K562 (cell line): ENCODE data around the gene ZNF234. TPM values are rescaled to one million over a fixed set of nuclear protein-coding genes. Genes with fewer than 3 reads are reported as not detected.

ENCODE experiments used
- BRF2 ChIP-seq: IDR thresholded peaks from 3 replicates; pipeline ENCODE4 v1.6.1; 2011; ENCODE audit warnings: borderline replicate concordance, mild to moderate bottlenecking; ENCODE audit not compliant: insufficient read length, insufficient read depth
- CXXC5 ChIP-seq: fragments of 250-450 bp; sonication (Bioruptor Pico); IDR thresholded peaks from 2 replicates; pipeline ENCODE4 v1.8.0; 2022; ENCODE audit warnings: inconsistent platforms, mild to moderate bottlenecking, moderate library complexity
- DNMT1 ChIP-seq: fragments of 450-650 bp; IDR thresholded peaks from 2 replicates; pipeline ENCODE4 v1.6.1; 2016; ENCODE audit warnings: antibody characterized with exemption, mild to moderate bottlenecking
- MCM3 ChIP-seq: fragments of 450-650 bp; IDR thresholded peaks from 2 replicates; pipeline ENCODE4 v1.6.1; 2016
- MED1 ChIP-seq: sonication (generic); formaldehyde crosslinking; IDR thresholded peaks from 2 replicates; pipeline ENCODE4 v1.8.1; 2023; ENCODE audit warnings: missing genetic modification reagents, borderline replicate concordance
- MXI1 ChIP-seq: IDR thresholded peaks from 2 replicates; pipeline ENCODE4 v1.6.1; 2011; ENCODE audit warnings: low read depth, mild to moderate bottlenecking, improper control_type of control experiment, low read length
- NRF1 ChIP-seq, 2 experiments: fragments of 450-650 bp; IDR thresholded peaks in 1 of 2; conservative IDR thresholded peaks in 1 of 2; 2 replicates each; pipeline ENCODE4 v1.6.1; 2014; ENCODE audit warnings: mild to moderate bottlenecking in 2 of 2
- POLR2AphosphoS2 ChIP-seq: IDR thresholded peaks from 2 replicates; pipeline ENCODE4 v1.6.1; 2012; ENCODE audit warnings: low read length, improper control_type of control experiment
- PURB ChIP-seq: sonication (generic); formaldehyde crosslinking; IDR thresholded peaks from 2 replicates; pipeline ENCODE4 v1.9.0; 2021; ENCODE audit warnings: low read depth, mild to moderate bottlenecking, missing genetic modification reagents
- RBBP5 ChIP-seq: fragments of 200-600 bp; sonication (generic); IDR thresholded peaks from 2 replicates; pipeline ENCODE4 v1.6.1; 2012; ENCODE audit warnings: borderline replicate concordance, mild to moderate bottlenecking, low read length, control low read depth, inconsistent platforms; ENCODE audit not compliant: insufficient read depth, poor library complexity, severe bottlenecking
- SOX6 ChIP-seq: fragments of 450-650 bp; IDR thresholded peaks from 2 replicates; pipeline ENCODE4 v1.6.1; 2014; ENCODE audit warnings: mild to moderate bottlenecking
- SRSF7 ChIP-seq: fragments of 200-400 bp; formaldehyde crosslinking; optimal IDR thresholded peaks from 2 replicates; pipeline ENCODE3; 2017; ENCODE audit warnings: mild to moderate bottlenecking, low read depth, low read length
- TCF15 ChIP-seq: fragments of 250-450 bp; sonication (Bioruptor Pico); IDR thresholded peaks from 2 replicates; pipeline ENCODE4 v1.8.0; 2022; ENCODE audit warnings: moderate library complexity, mild to moderate bottlenecking, inconsistent platforms
- TEAD2 ChIP-seq: fragments of 450-650 bp; IDR thresholded peaks from 2 replicates; pipeline ENCODE4 v1.6.1; 2016; ENCODE audit warnings: missing genetic modification characterization, control low read depth, missing compliant biosample characterization
- ZBTB17 ChIP-seq: fragments of 450-650 bp; formaldehyde crosslinking; IDR thresholded peaks from 2 replicates; pipeline ENCODE4 v1.4.0; 2020; ENCODE audit warnings: mild to moderate bottlenecking
- ZNF121 ChIP-seq: sonication (generic); formaldehyde crosslinking; conservative IDR thresholded peaks from 2 replicates; pipeline ENCODE4 v1.8.0; 2022; ENCODE audit warnings: missing genetic modification reagents
- ZNF232 ChIP-seq: sonication (generic); formaldehyde crosslinking; IDR thresholded peaks from 2 replicates; pipeline ENCODE4 v1.8.0; 2022; ENCODE audit warnings: mild to moderate bottlenecking, missing genetic modification reagents
- ZNF41 ChIP-seq: fragments of 250-450 bp; sonication (Bioruptor Pico); conservative IDR thresholded peaks from 2 replicates; pipeline ENCODE4 v1.4.0; 2020; ENCODE audit warnings: mild to moderate bottlenecking
- ZNF507 ChIP-seq: conservative IDR thresholded peaks from 2 replicates; pipeline ENCODE4 v1.6.1; 2017; ENCODE audit warnings: missing genetic modification characterization, missing compliant biosample characterization
- polyA plus RNA-seq, 8 experiments: library from polyadenylated mRNA; depleted of rRNA in 4 of 8; stranded (reverse) in 5 of 8; unstranded in 3 of 8; fragments of >200 nt; fragmentation: Nextera tagmentation in 2 of 8; fragmentation: Illumina TruSeq in 1 of 8; extraction: Ambion mirVana in 2 of 8; extraction: Trizol in 1 of 8; gene quantifications; 2 replicates each; pipeline versions ENCODE4 v1.2.1 to v1.2.3, GENCODE V29; 2011 to 2014; ENCODE audit warnings: inconsistent platforms in 1 of 8, missing spikeins in 1 of 8
- total RNA-seq, 7 experiments: library from RNA; depleted of rRNA in 6 of 7; stranded (reverse); fragments of >200 nt in 6 of 7; fragmentation: Illumina TruSeq in 2 of 7; extraction: Trizol in 2 of 7; gene quantifications; 2 replicates each; pipeline versions ENCODE4 v1.2.1 to v1.2.3, GENCODE V29; 2011 to 2021; ENCODE audit warnings: low replicate concordance in 1 of 7
- TF ChIP-seq, protein P1 (sequence below), 2 experiments: fragments of 450-650 bp; IDR thresholded peaks; 2 replicates each; pipeline ENCODE4 v1.6.1; 2018; ENCODE audit warnings: mild to moderate bottlenecking in 2 of 2, low read depth in 1 of 2; ENCODE audit not compliant: partially characterized antibody in 2 of 2
- TF ChIP-seq, protein P2 (sequence below), 3 experiments: IDR thresholded peaks in 2 of 3; conservative IDR thresholded peaks in 1 of 3; 2 replicates each; pipeline ENCODE4 v1.5.1; 2011 to 2012; ENCODE audit warnings: low read length in 3 of 3, mild to moderate bottlenecking in 3 of 3, control low read depth in 2 of 3, improper control_type of control experiment in 1 of 3, inconsistent platforms in 1 of 3, low read depth in 1 of 3, mixed read lengths in 1 of 3, moderate library complexity in 1 of 3; ENCODE audit not compliant: insufficient read depth in 2 of 3

ZNF234 gene
- total and polyA plus RNA-seq, 9 of the 15 experiments (the other 6 are each of a cell fraction or from before 2014, with no cell fraction given): 0.82 to 2.9 (median 1.5) TPM

DNA sequence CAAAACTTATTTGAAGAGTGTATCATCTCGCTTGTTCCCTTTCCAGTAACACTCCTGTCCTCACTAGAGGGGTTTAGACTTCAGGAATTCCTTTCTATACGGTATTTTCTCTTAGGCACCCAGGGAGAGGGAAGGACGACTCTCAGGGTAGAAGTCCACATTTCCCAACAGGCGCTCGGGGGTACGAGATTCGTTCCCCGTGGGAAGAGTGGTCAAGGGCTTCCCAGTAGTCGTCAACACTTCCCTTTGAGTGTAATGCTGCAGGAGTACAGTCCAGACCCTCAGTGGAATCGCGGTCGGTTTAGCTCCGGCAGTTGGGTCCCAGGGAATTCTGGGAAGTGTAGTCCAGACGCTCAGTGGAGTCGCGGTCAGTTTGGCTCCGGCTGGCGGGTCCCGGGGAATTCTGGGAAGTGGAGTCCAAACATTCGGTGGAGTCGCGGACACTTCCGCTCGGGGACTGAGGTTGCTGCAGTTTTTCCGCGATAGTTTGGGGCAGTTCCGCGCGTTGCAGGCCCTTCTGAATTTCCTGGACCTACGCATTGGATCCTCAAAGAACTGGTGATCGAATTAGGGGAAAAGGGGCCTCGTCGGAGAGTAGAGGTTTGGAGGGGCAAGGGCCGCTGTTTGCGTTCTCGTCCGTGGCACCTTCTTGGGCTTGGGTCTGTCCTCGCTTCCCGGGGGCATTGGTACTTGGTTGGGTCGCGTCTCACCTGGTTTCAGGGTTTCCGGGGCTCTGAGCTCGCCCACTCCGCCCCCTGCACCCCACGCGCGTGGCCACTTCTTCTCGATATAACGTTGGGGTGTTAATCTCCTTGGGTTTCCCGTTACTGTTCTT, 47.2 kb upstream of the ZNF234 start, which contains the start of gene ZNF224 (continued):
- TF ChIP-seq, protein P1, sequence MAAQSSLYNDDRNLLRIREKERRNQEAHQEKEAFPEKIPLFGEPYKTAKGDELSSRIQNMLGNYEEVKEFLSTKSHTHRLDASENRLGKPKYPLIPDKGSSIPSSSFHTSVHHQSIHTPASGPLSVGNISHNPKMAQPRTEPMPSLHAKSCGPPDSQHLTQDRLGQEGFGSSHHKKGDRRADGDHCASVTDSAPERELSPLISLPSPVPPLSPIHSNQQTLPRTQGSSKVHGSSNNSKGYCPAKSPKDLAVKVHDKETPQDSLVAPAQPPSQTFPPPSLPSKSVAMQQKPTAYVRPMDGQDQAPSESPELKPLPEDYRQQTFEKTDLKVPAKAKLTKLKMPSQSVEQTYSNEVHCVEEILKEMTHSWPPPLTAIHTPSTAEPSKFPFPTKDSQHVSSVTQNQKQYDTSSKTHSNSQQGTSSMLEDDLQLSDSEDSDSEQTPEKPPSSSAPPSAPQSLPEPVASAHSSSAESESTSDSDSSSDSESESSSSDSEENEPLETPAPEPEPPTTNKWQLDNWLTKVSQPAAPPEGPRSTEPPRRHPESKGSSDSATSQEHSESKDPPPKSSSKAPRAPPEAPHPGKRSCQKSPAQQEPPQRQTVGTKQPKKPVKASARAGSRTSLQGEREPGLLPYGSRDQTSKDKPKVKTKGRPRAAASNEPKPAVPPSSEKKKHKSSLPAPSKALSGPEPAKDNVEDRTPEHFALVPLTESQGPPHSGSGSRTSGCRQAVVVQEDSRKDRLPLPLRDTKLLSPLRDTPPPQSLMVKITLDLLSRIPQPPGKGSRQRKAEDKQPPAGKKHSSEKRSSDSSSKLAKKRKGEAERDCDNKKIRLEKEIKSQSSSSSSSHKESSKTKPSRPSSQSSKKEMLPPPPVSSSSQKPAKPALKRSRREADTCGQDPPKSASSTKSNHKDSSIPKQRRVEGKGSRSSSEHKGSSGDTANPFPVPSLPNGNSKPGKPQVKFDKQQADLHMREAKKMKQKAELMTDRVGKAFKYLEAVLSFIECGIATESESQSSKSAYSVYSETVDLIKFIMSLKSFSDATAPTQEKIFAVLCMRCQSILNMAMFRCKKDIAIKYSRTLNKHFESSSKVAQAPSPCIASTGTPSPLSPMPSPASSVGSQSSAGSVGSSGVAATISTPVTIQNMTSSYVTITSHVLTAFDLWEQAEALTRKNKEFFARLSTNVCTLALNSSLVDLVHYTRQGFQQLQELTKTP (IDR thresholded peaks at IDR 0.05; ENCODE audit: low read depth in 1 of 2, partially characterized antibody in 2 of 2): peak in 1 of 2 experiments; percentile 96
- TF ChIP-seq MED1 (no peak), MXI1 (0 out of 2 replicates have a peak, but pooled peaks have one; percentile 28), CXXC5 (CRISPR knock-in tag) (peak; percentile 56), BRF2 (no peak), ZNF507 (tag) (no peak), ZNF232 (CRISPR knock-in tag) (no peak), ZNF41 (CRISPR knock-in tag) (no peak), SRSF7 (no peak), TCF15 (CRISPR knock-in tag) (no peak), RBBP5 (peak; percentile 41), ZNF121 (no peak), TEAD2 (no peak), ZBTB17 (CRISPR knock-in tag) (0 out of 2 replicates have a peak, but pooled peaks have one; percentile 12), POLR2AphosphoS2 (no peak), DNMT1 (no peak), MCM3 (no peak), SOX6 (0 out of 2 replicates have a peak, but pooled peaks have one; percentile 7), PURB (no peak), NRF1 (conservative IDR thresholded peaks at IDR 0.05 in 1 of 2, IDR thresholded peaks at IDR 0.05 in 1 of 2) (peak; percentile 65 to 67)
- TF ChIP-seq, protein P2, sequence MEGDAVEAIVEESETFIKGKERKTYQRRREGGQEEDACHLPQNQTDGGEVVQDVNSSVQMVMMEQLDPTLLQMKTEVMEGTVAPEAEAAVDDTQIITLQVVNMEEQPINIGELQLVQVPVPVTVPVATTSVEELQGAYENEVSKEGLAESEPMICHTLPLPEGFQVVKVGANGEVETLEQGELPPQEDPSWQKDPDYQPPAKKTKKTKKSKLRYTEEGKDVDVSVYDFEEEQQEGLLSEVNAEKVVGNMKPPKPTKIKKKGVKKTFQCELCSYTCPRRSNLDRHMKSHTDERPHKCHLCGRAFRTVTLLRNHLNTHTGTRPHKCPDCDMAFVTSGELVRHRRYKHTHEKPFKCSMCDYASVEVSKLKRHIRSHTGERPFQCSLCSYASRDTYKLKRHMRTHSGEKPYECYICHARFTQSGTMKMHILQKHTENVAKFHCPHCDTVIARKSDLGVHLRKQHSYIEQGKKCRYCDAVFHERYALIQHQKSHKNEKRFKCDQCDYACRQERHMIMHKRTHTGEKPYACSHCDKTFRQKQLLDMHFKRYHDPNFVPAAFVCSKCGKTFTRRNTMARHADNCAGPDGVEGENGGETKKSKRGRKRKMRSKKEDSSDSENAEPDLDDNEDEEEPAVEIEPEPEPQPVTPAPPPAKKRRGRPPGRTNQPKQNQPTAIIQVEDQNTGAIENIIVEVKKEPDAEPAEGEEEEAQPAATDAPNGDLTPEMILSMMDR (IDR thresholded peaks at IDR 0.05 in 2 of 3, conservative IDR thresholded peaks at IDR 0.05 in 1 of 3; ENCODE audit: insufficient read depth in 2 of 3, low read depth in 1 of 3, low read length in 3 of 3): 0 out of 6 replicates have a peak, but pooled peaks of 1 of the 3 experiments have one; percentile 3
